Astrocyte (in vitro differentiated cells and primary cell): ENCODE results near the gene ZNF316. TPM values are rescaled to one million over a fixed set of nuclear protein-coding genes. Genes with fewer than 3 reads are reported as not detected.

ENCODE experiments used
- DNase-seq: peaks from one replicate; pipeline ENCODE4 v3.0.0-alpha.2; 2010; ENCODE audit warnings: low read depth
- FAIRE-seq: peaks from 2 replicates; lab custom pipeline; 2011; peaks lifted over from hg19 to GRCh38; lab: Jason Lieb, UNC
- H2AFZ ChIP-seq: 2 replicates; pipeline ENCODE4 v1.6.0; 2012; ENCODE audit warnings: low read depth, low read length, inconsistent platforms
- H3K27ac ChIP-seq: 2 replicates; pipeline ENCODE4 v1.5.1; 2011; ENCODE audit warnings: low read depth, low read length, inconsistent platforms
- H3K27me3 ChIP-seq: 2 replicates; pipeline ENCODE4 v1.6.0; 2011; ENCODE audit warnings: low read length, inconsistent platforms; ENCODE audit not compliant: insufficient read depth
- H3K36me3 ChIP-seq: 2 replicates; pipeline ENCODE4 v1.5.1; 2011; ENCODE audit warnings: low read length, inconsistent platforms; ENCODE audit not compliant: insufficient read depth
- H3K4me1 ChIP-seq: 2 replicates; pipeline ENCODE4 v1.5.1; 2011; ENCODE audit warnings: low read length, inconsistent platforms; ENCODE audit not compliant: insufficient read depth
- H3K4me2 ChIP-seq: 2 replicates; pipeline ENCODE4 v1.6.0; 2012; ENCODE audit warnings: low read length, inconsistent platforms
- H3K4me3 ChIP-seq: 2 replicates; pipeline ENCODE4 v1.5.1; 2011; ENCODE audit warnings: low read depth, mild to moderate bottlenecking, low read length, inconsistent platforms; ENCODE audit not compliant: insufficient read depth
- H3K79me2 ChIP-seq: 2 replicates; pipeline ENCODE4 v1.6.0; 2012; ENCODE audit warnings: mild to moderate bottlenecking, low read length, inconsistent platforms; ENCODE audit not compliant: insufficient read depth
- H3K9ac ChIP-seq: 2 replicates; pipeline ENCODE4 v1.6.0; 2012; ENCODE audit warnings: mild to moderate bottlenecking, low read length, inconsistent platforms
- H3K9me3 ChIP-seq: 2 replicates; pipeline ENCODE4 v1.5.1; 2012; ENCODE audit warnings: low read depth, mild to moderate bottlenecking, low read length, inconsistent platforms; ENCODE audit not compliant: insufficient read depth
- H4K20me1 ChIP-seq: 2 replicates; pipeline ENCODE4 v1.6.0; 2012; ENCODE audit warnings: low read length, inconsistent platforms; ENCODE audit not compliant: insufficient read depth
- H3K27ac Mint-ChIP-seq: one replicate; pipeline ENCODE4 v1.8.0; 2021; ENCODE audit warnings: mild to moderate bottlenecking, mixed read lengths; ENCODE audit not compliant: unreplicated experiment
- H3K27me3 Mint-ChIP-seq: one replicate; pipeline ENCODE4 v1.8.0; 2021; ENCODE audit warnings: low read depth, mixed read lengths; ENCODE audit not compliant: unreplicated experiment
- H3K36me3 Mint-ChIP-seq: one replicate; pipeline ENCODE4 v1.8.0; 2021; ENCODE audit warnings: low read depth, mixed read lengths; ENCODE audit not compliant: unreplicated experiment
- H3K4me1 Mint-ChIP-seq: one replicate; pipeline ENCODE4 v1.8.0; 2021; ENCODE audit warnings: low read depth, mixed read lengths; ENCODE audit not compliant: unreplicated experiment
- H3K4me3 Mint-ChIP-seq: one replicate; pipeline ENCODE4 v1.8.0; 2021; ENCODE audit warnings: mild to moderate bottlenecking, moderate library complexity, mixed read lengths; ENCODE audit not compliant: unreplicated experiment
- H3K9me3 Mint-ChIP-seq: one replicate; pipeline ENCODE4 v1.8.0; 2021; ENCODE audit warnings: mild to moderate bottlenecking, mixed read lengths; ENCODE audit not compliant: unreplicated experiment
- EZH2 ChIP-seq: IDR thresholded peaks from 2 replicates; pipeline ENCODE4 v1.6.1; 2012; ENCODE audit warnings: mild to moderate bottlenecking, low read length, inconsistent platforms; ENCODE audit not compliant: insufficient read depth
- total RNA-seq: library from RNA; stranded (reverse); gene quantifications from 2 replicates; pipeline ENCODE4 v1.2.1, GENCODE V29; 2021
- TF ChIP-seq, protein P1 (sequence below): IDR thresholded peaks from 2 replicates; pipeline ENCODE4 v1.5.1; 2011; ENCODE audit warnings: low read depth, mild to moderate bottlenecking, inconsistent platforms, low read length, moderate library complexity; ENCODE audit not compliant: insufficient read depth

The ZNF316 gene
- total RNA-seq, 1 donor from 2014 or later = 22.8 TPM

- Mint-ChIP-seq H3K36me3 (peaks cover 35% of the 10 kb centered on the region), H3K9me3 (peaks cover 1% of the 10 kb centered on the region), H3K4me3 (no peak overlapping the region), H3K4me1 (peaks cover 12% of the 10 kb centered on the region), H3K27me3 (no peaks in the 10 kb centered on the region), H3K27ac (no peak overlapping the region)
- Histone ChIP-seq H4K20me1 (peaks cover 61% of the 10 kb centered on the region), H3K9me3 (no peaks in the 10 kb centered on the region), H3K36me3 (peaks cover 4% of the 10 kb centered on the region), H3K27ac (no peak overlapping the region), H3K27me3 (no peaks in the 10 kb centered on the region), H3K4me2 (no peak overlapping the region), H3K4me3 (no peak overlapping the region), H3K79me2 (peaks cover 54% of the 10 kb centered on the region), H3K4me1 (peaks cover 8% of the 10 kb centered on the region), H3K9ac (no peak overlapping the region), H2AFZ (no peak overlapping the region)
- no peak for DNase-seq
- no peak for TF ChIP-seq EZH2
- TF ChIP-seq, protein P1, sequence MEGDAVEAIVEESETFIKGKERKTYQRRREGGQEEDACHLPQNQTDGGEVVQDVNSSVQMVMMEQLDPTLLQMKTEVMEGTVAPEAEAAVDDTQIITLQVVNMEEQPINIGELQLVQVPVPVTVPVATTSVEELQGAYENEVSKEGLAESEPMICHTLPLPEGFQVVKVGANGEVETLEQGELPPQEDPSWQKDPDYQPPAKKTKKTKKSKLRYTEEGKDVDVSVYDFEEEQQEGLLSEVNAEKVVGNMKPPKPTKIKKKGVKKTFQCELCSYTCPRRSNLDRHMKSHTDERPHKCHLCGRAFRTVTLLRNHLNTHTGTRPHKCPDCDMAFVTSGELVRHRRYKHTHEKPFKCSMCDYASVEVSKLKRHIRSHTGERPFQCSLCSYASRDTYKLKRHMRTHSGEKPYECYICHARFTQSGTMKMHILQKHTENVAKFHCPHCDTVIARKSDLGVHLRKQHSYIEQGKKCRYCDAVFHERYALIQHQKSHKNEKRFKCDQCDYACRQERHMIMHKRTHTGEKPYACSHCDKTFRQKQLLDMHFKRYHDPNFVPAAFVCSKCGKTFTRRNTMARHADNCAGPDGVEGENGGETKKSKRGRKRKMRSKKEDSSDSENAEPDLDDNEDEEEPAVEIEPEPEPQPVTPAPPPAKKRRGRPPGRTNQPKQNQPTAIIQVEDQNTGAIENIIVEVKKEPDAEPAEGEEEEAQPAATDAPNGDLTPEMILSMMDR = no peak
- no peak for FAIRE-seq
These were observed 5.9 kb downstream of the ZNF316 start for GRCh38 chr7:6642861-6643640.

GRCh38 chr7:6643915-6644625 is 7.0 kb downstream of the ZNF316 start:
- H3K79me2 ChIP-seq = peaks cover 54% of the 10 kb centered on the region

More at GRCh38 chr7:6643915-6644625, 7.0 kb downstream of the ZNF316 start:
- TF ChIP-seq, protein P1 = no peak
- no peak for TF ChIP-seq EZH2
- H2AFZ ChIP-seq = no peak overlapping the region
- DNase-seq = no peak
- Mint-ChIP-seq H3K4me1 (peaks cover 6% of the 10 kb centered on the region), H3K27me3 (no peaks in the 10 kb centered on the region), H3K27ac (no peak overlapping the region), H3K36me3 (peaks cover 35% of the 10 kb centered on the region), H3K9me3 (peaks cover 1% of the 10 kb centered on the region), H3K4me3 (no peak overlapping the region)
- no peak overlapping the region for H3K4me2 ChIP-seq
- no peak for FAIRE-seq
- H3K4me3 ChIP-seq = no peak overlapping the region
- peaks cover 4% of the 10 kb centered on the region for H3K36me3 ChIP-seq
- H3K9ac ChIP-seq = no peak overlapping the region
- H3K27ac ChIP-seq = no peak overlapping the region
- H3K27me3 ChIP-seq = no peaks in the 10 kb centered on the region
- H3K9me3 ChIP-seq = no peaks in the 10 kb centered on the region
- H3K4me1 ChIP-seq = no peaks in the 10 kb centered on the region
- peaks cover 62% of the 10 kb centered on the region for H4K20me1 ChIP-seq
